Astrocyte of the cerebellum (primary cell): Measurements from ENCODE around the gene C9orf43.
A peak's percentile ranks its signal among the peaks of the same experiment; 100 is the strongest.

Experiments used
- DNase-seq: peaks from one replicate; pipeline ENCODE4 v3.0.0-alpha.2; 2011; ENCODE audit warnings: low read depth
- H3K4me3 ChIP-seq: 2 replicates; pipeline ENCODE4 v1.5.1; 2011; ENCODE audit warnings: mild to moderate bottlenecking, low read depth, low read length, moderate library complexity
- CTCF ChIP-seq: IDR thresholded peaks from 2 replicates; pipeline ENCODE4 v1.5.1; 2012; ENCODE audit warnings: low read length, low read depth, moderate library complexity, mild to moderate bottlenecking; ENCODE audit errors: missing control alignments
- in situ Hi-C: cut with HindIII; loops from 2 replicates; pipeline ENCODE4 v1.10.0; 2017; ENCODE audit warnings: low sequenced_read_pairs

The C9orf43 gene

GRCh38 chr9:113393281-113393680, 17.3 kb upstream of the C9orf43 start:
- in situ Hi-C loops, result no loop called here
- H3K4me3 ChIP-seq, result no peak overlapping the region
- no peak for TF ChIP-seq CTCF
- no peak for DNase-seq

- TF ChIP-seq CTCF, result no peak
- no peak overlapping the region for H3K4me3 ChIP-seq
- DNase-seq, result no peak
- in situ Hi-C loops, result no loop called here
These were observed 15.3 kb upstream of the C9orf43 start for GRCh38 chr9:113395000-113395861.

- DNase-seq, result no peak
- in situ Hi-C loops, result no loop called here
- no peak overlapping the region for H3K4me3 ChIP-seq
- TF ChIP-seq CTCF, result no peak
These were observed 13.3 kb upstream of the C9orf43 start for GRCh38 chr9:113397203-113397631.

GRCh38 chr9:113398796-113399195, 11.8 kb upstream of the C9orf43 start:
- no peak for TF ChIP-seq CTCF
- H3K4me3 ChIP-seq, result no peak overlapping the region
- DNase-seq, result no peak
- in situ Hi-C loops, result no loop called here

- peak overlapping the region; percentile 90 for H3K4me3 ChIP-seq
- DNase-seq, result no peak
- no peak for TF ChIP-seq CTCF
- in situ Hi-C loops, result no loop called here
These were observed 10.8 kb upstream of the C9orf43 start for GRCh38 chr9:113399646-113400200.

GRCh38 chr9:113401027-113401792, 9.3 kb upstream of the C9orf43 start, which contains the start of gene ALAD:
TSS of gene ALAD (minus strand) at chr9:113401284. CDS start at chr9:113393559, 7,725 bp downstream.
- in situ Hi-C loops, result no loop called here
- peak; percentile 96 for DNase-seq
- peak; percentile 94 for TF ChIP-seq CTCF
- H3K4me3 ChIP-seq, result peak within 1 kb of the TSS; percentile 90
